ENCODE data around the gene MTMR2.

DNA sequence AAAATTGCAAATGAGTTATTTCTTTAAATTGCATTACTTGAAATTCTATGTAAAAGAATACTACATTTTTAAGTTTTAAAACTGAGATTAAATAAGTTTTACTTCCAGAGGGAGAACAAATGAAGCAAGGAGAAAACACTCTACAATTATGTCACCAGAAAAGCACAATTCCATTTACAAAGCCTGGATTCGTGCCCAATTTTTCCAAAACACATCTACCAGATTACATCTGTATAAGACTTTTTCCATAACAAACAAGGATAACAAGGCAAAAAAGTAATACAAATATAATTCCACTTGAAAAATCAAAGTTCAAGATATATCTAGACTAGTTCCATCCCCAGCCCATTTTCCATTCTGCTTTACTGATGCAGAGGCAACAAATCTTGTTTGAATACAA, 40.5 kb downstream of the MTMR2 start:
- TF ChIP-seq EZH2phosphoT487 (IDR thresholded peaks at IDR 0.05; ENCODE audit: borderline replicate concordance) (no peak), POLR2A (IDR thresholded peaks at IDR 0.05; ENCODE audit: borderline replicate concordance, extremely low read depth, insufficient read depth, insufficient read length) (no peak)
